RKO (cell line): Measurements from ENCODE around the gene TMA16.

Source experiments
- DNase-seq: peaks from one replicate; pipeline ENCODE4 v3.0.0-alpha.2; 2016; ENCODE audit warnings: low spot score

The TMA16 gene

GRCh38 chr4:163563592-163563991 lies 69.1 kb downstream of the TMA16 start:
- no peak for DNase-seq

- DNase-seq, result no peak
These were observed 69.8 kb downstream of the TMA16 start for GRCh38 chr4:163564221-163564720.

- DNase-seq, result no peak
These were observed 71.0 kb downstream of the TMA16 start for GRCh38 chr4:163565226-163566135.

GRCh38 chr4:163566257-163566796 lies 71.8 kb downstream of the TMA16 start:
- no peak for DNase-seq

GRCh38 chr4:163568843-163569242 lies 74.4 kb downstream of the TMA16 start:
- no peak for DNase-seq
